ENCODE results near the gene ADAMTSL1.

Gene ADAMTSL1

DNA sequence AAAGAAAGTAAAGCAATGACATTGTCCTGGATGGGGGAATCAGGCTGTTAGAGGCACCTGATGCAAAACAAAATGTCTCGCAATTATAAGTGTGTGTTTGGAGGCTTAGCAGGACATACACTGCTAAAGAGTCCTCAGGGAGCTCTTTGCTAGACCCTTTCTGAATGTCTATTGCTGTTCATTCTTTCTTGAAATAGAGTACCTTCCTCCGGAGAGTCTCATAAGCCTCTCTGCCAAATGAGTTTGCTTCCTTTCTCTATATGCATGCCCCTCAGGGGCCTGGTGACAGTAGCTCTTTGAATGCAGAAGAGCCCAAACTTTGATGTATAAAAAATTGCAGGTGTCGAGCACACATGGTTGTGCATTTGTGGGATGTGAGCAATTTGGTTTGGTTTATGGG lies 26.4 kb upstream of the ADAMTSL1 start:
- H3K4me3 ChIP-seq (ENCODE audit: low read depth, low read length): no peak overlapping the region
- TF ChIP-seq, protein P1, sequence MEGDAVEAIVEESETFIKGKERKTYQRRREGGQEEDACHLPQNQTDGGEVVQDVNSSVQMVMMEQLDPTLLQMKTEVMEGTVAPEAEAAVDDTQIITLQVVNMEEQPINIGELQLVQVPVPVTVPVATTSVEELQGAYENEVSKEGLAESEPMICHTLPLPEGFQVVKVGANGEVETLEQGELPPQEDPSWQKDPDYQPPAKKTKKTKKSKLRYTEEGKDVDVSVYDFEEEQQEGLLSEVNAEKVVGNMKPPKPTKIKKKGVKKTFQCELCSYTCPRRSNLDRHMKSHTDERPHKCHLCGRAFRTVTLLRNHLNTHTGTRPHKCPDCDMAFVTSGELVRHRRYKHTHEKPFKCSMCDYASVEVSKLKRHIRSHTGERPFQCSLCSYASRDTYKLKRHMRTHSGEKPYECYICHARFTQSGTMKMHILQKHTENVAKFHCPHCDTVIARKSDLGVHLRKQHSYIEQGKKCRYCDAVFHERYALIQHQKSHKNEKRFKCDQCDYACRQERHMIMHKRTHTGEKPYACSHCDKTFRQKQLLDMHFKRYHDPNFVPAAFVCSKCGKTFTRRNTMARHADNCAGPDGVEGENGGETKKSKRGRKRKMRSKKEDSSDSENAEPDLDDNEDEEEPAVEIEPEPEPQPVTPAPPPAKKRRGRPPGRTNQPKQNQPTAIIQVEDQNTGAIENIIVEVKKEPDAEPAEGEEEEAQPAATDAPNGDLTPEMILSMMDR (IDR thresholded peaks at IDR 0.05; ENCODE audit: control insufficient read depth, extremely low read depth, insufficient read depth): no peak
- no peak for DNase-seq (ENCODE audit: low read depth)

DNA sequence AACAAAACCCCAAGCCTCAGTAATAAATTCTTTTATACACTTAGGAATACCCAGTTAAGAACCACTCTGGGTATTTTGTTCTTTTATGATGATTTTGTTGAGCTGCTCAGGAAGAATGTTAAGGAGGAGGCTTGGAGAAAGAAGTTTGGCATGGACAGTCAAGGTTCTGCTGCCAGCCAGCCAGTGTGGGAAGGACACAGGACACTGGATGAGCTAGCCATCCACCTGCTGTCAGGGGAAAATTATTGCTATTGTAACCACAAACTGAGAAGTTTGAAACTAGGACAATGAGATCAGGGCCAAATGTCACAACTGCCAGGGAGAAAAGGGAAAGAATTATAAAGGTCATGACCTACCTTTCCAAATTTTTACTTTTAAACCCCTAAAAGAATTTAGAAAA lies 25.9 kb upstream of the ADAMTSL1 start:
- no peak for DNase-seq (ENCODE audit: low read depth)
- H3K4me3 ChIP-seq (ENCODE audit: low read depth, low read length): no peak overlapping the region
- TF ChIP-seq, protein P1 (IDR thresholded peaks at IDR 0.05; ENCODE audit: control insufficient read depth, extremely low read depth, insufficient read depth): no peak

DNA sequence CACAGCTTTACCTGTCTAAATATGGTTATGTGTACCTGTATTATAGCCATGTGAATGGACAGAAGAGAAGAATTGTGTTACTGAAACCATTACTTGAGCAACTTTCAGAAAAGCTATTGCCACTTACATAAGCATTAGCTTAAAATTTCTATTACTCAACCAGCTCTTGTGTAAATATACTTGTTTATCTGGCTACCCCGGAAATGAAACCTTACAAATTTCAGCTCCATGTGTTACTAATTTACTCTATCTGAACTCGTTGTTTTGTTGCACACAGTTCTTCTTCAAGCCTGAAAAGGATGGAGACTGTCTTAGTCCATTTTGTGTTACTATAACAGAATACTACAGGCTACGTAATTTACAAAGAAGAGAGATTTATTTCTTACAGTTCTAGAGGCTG lies 22.5 kb upstream of the ADAMTSL1 start:
- DNase-seq (ENCODE audit: low read depth): no peak
- TF ChIP-seq, protein P1 (IDR thresholded peaks at IDR 0.05; ENCODE audit: control insufficient read depth, extremely low read depth, insufficient read depth): no peak
- no peak overlapping the region for H3K4me3 ChIP-seq (ENCODE audit: low read depth, low read length)

DNA sequence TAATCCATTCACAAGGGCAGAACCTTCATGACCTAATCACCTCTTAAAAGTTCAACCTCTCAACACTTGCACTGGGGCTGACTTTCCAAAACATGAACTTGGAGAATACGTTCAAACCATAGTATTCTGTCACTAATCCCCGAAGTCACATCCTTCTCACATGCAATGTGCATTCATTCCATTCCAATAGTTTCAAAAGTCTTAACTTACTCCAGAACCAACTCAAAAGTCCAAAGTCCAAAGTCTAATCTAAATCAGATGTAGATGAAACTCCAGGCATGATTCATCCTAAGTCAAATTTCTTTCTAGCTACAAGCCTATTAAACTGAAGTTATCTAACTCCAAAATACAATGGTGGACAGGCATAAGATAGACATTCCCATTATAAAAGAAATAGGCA lies 21.7 kb upstream of the ADAMTSL1 start:
- no peak overlapping the region for H3K4me3 ChIP-seq (ENCODE audit: low read depth, low read length)
- DNase-seq (ENCODE audit: low read depth): no peak
- TF ChIP-seq, protein P1 (IDR thresholded peaks at IDR 0.05; ENCODE audit: control insufficient read depth, extremely low read depth, insufficient read depth): no peak

DNA sequence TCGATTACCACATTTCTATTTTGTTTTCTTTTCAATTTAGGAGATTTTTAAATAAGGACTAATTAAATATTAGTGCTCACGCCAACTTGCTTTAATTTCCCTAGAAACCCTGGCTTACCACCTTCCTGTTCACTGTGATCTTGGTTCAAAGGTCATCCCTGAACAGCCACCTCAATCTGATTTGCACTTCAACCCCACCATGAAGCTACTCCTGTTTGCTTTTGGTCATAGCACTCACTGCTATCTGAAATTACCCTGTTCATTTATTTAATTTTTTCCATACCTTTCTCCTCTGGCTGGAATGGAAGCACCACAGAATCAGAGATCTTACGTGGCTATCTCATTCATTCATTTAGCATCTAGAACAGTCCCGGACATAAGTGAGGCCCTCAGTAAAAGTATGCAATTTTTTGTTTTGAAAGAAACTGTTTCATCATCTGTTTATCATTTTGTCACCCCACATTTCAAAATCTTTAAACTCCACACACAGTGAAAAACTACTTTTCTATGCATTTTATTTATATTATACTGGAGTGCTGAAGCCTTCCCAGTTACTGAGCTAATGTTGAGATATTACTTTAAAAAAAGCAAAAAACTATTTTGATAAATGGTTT lies 17.2 kb upstream of the ADAMTSL1 start:
- TF ChIP-seq, protein P1 (IDR thresholded peaks at IDR 0.05; ENCODE audit: control insufficient read depth, extremely low read depth, insufficient read depth): no peak
- H3K4me3 ChIP-seq (ENCODE audit: low read depth, low read length): no peak overlapping the region
- no peak for DNase-seq (ENCODE audit: low read depth)

DNA sequence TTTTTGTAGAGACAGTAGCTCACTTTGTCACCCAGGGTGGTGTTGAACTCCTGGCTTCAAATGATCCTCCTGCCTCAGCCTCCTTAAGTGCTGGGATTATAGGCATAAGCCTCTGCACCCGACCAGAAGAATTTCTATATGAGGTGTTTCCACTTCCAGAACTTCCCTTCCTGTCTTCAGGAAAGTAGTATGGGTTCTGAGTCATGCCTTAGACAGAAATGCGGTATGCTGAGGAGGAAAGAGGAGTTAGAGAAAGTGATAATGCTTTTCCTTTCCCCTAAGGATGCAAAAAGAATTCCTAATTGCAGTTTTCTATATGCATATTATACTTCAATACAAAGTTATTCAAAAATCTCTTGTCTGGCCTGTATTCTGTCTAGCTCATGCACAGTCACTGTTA lies 16.4 kb upstream of the ADAMTSL1 start:
- TF ChIP-seq, protein P1 (IDR thresholded peaks at IDR 0.05; ENCODE audit: control insufficient read depth, extremely low read depth, insufficient read depth): no peak
- DNase-seq (ENCODE audit: low read depth): no peak
- no peak overlapping the region for H3K4me3 ChIP-seq (ENCODE audit: low read depth, low read length)

DNA sequence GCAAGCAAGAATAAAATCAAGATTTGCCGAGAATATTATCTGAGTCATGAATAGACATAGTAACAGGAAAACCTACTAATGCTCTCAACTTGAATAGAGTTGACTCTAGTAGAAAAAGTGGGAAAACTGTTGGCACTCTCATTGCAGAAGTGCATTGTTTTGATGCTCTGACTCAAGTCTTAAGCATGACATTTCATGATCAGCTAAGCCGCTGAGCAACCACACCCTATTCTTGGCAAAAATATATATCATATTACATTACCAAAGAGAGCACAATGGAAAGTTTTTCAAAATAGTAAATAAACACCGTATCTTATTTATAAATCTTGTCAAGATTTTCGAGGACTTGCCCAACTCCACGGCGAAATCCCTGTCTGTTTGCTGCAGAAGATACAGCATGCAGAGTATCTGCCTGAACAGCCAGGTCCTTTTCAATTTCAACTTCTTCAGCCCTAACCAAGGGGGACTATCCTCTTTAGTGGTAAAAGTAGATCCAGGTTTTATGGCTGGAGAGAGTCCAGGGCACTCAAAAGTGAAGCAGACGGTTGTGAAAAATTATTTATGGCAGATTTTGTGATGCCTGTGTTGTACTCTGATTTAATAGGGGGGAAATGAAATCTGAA lies 13.9 kb upstream of the ADAMTSL1 start:
- DNase-seq (ENCODE audit: low read depth): no peak
- TF ChIP-seq, protein P1 (IDR thresholded peaks at IDR 0.05; ENCODE audit: control insufficient read depth, extremely low read depth, insufficient read depth): no peak

More for the DNA sequence above, 13.9 kb upstream of the ADAMTSL1 start:
- H3K4me3 ChIP-seq (ENCODE audit: low read depth, low read length): no peak overlapping the region
